Osteocyte (in vitro differentiated cells): ENCODE results near the gene EIF2B4. TPM values are rescaled to one million over a fixed set of nuclear protein-coding genes. Genes with fewer than 3 reads are reported as not detected.
A peak's percentile ranks its signal among the peaks of the same experiment; 100 is the strongest.

Experiments used
- DNase-seq: peaks from one replicate; pipeline ENCODE4 v3.0.0; 2021; ENCODE audit warnings: mixed read lengths; ENCODE audit not compliant: unreplicated experiment; ENCODE audit errors: extremely low spot score
- H3K27ac Mint-ChIP-seq: one replicate; pipeline ENCODE4 v1.8.0; 2021; ENCODE audit warnings: mild to moderate bottlenecking, mixed read lengths; ENCODE audit not compliant: unreplicated experiment
- H3K27me3 Mint-ChIP-seq: one replicate; pipeline ENCODE4 v1.8.0; 2021; ENCODE audit warnings: mixed read lengths; ENCODE audit not compliant: unreplicated experiment
- H3K36me3 Mint-ChIP-seq: one replicate; pipeline ENCODE4 v1.8.0; 2021; ENCODE audit warnings: mixed read lengths; ENCODE audit not compliant: unreplicated experiment
- H3K4me1 Mint-ChIP-seq: one replicate; pipeline ENCODE4 v1.8.0; 2021; ENCODE audit warnings: mixed read lengths; ENCODE audit not compliant: unreplicated experiment
- H3K4me3 Mint-ChIP-seq: one replicate; pipeline ENCODE4 v1.8.0; 2021; ENCODE audit warnings: mild to moderate bottlenecking, moderate library complexity, mixed read lengths; ENCODE audit not compliant: unreplicated experiment
- H3K9me3 Mint-ChIP-seq: one replicate; pipeline ENCODE4 v1.8.0; 2021; ENCODE audit warnings: mixed read lengths; ENCODE audit not compliant: unreplicated experiment
- total RNA-seq: library from RNA; stranded (reverse); gene quantifications from 2 replicates; pipeline ENCODE4 v1.2.1, GENCODE V29; 2021
- TF ChIP-seq, protein P1 (sequence below): fragments of 200-600 bp; sonication (generic); IDR thresholded peaks from 2 replicates; pipeline ENCODE4 v1.5.0; 2021; ENCODE audit warnings: antibody characterized with exemption, mild to moderate bottlenecking, moderate library complexity

The EIF2B4 gene
- total RNA-seq, 1 donor from 2014 or later: 50.4 TPM

DNA sequence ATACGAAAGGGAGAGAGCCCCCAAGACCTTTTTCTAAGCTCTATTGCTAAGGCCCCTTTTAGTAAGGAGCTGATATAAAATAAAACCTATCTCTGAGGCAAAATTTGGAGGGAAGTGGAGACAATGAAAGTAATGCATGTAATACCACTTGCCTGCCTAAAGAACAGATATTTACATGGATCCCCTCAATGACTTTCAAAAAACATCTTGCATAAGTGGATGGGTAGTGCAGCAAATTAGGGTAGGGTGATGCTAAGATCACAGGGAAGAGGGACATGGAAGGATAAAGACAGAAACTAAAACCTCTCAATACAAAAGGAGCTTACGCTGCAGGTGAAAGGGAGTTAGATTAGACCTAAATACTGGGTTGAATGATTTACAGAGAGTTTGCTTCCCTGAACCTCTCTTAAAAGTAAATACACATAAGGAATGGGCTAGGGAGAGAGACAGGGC lies 9.3 kb upstream of the EIF2B4 start:
- Mint-ChIP-seq H3K9me3 (no peaks in the 10 kb centered on the region), H3K27me3 (no peaks in the 10 kb centered on the region), H3K27ac (peak overlapping the region; percentile 90), H3K36me3 (peaks cover 16% of the 10 kb centered on the region), H3K4me1 (peaks cover 21% of the 10 kb centered on the region), H3K4me3 (peak overlapping the region; percentile 87)
- TF ChIP-seq, protein P1, sequence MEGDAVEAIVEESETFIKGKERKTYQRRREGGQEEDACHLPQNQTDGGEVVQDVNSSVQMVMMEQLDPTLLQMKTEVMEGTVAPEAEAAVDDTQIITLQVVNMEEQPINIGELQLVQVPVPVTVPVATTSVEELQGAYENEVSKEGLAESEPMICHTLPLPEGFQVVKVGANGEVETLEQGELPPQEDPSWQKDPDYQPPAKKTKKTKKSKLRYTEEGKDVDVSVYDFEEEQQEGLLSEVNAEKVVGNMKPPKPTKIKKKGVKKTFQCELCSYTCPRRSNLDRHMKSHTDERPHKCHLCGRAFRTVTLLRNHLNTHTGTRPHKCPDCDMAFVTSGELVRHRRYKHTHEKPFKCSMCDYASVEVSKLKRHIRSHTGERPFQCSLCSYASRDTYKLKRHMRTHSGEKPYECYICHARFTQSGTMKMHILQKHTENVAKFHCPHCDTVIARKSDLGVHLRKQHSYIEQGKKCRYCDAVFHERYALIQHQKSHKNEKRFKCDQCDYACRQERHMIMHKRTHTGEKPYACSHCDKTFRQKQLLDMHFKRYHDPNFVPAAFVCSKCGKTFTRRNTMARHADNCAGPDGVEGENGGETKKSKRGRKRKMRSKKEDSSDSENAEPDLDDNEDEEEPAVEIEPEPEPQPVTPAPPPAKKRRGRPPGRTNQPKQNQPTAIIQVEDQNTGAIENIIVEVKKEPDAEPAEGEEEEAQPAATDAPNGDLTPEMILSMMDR: no peak
- DNase-seq: no peak

DNA sequence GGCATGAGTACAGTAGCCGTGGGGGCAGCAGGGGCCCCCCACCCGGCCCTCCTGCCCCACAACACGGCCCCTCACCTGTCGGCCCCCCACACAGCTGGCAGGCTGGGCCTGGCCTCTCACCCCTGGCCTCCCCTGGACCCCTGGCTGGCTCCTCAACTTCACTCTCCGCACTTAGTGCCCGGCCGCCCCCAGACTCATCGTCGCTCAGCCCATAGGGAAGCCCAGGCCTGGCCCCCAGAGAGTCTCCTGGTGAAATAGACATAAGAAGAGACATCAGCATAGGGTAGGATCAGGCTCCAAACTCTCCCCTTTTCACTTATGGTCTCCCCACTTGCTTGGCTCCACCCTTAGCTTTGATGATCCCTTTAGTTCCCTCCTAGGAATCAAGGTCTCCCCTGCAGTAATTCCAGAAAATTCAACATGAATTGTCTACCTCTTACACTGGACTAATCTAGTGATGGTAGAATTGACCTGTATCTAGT lies 8.7 kb upstream of the EIF2B4 start:
- Mint-ChIP-seq H3K36me3 (peaks cover 18% of the 10 kb centered on the region), H3K27ac (peak overlapping the region; percentile 90), H3K9me3 (no peaks in the 10 kb centered on the region), H3K4me3 (peak overlapping the region; percentile 87), H3K4me1 (peaks cover 21% of the 10 kb centered on the region), H3K27me3 (no peaks in the 10 kb centered on the region)
- no peak for DNase-seq
- TF ChIP-seq, protein P1: no peak

DNA sequence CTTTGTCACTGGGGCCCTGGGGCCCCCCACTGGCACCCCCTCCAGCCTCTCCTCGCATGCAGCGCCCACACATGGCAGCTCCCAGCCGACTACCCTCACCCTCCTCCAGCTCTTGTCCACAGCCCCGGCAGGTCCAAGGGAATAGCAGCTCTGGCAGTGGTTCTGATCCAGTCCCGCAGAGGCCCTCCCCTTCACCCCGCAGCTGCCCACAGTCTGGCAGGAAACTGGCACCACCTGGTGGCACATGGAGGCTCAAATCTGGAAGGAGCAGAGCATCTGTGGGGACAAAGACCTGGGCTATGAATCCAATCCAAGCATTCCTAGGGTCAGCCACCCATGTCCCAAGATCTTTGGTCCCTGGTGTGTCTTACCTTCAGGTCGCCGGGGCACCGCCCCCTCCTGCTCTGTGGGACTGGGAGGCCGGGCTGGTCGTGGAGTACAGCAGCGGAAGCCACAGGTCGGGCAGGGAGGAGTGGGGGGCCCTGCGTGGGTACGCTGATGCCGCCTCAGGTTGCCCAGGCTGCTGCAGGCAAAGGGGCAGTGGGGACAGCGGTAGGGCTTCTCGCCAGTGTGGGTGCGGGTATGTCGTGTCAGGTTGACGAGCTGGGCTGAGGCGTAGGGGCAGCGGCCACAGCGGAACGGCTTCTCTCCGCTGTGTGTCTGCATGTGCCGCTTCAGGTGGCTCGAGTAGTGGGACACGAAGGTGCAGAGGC lies 8.1 kb upstream of the EIF2B4 start:
- H3K36me3 Mint-ChIP-seq: peaks cover 21% of the 10 kb centered on the region
- TF ChIP-seq, protein P1: peak; percentile 20
- H3K27me3 Mint-ChIP-seq: no peaks in the 10 kb centered on the region
- no peak overlapping the region for H3K4me3 Mint-ChIP-seq
- H3K4me1 Mint-ChIP-seq: peaks cover 21% of the 10 kb centered on the region
- no peaks in the 10 kb centered on the region for H3K9me3 Mint-ChIP-seq
- DNase-seq: no peak
- no peak overlapping the region for H3K27ac Mint-ChIP-seq

DNA sequence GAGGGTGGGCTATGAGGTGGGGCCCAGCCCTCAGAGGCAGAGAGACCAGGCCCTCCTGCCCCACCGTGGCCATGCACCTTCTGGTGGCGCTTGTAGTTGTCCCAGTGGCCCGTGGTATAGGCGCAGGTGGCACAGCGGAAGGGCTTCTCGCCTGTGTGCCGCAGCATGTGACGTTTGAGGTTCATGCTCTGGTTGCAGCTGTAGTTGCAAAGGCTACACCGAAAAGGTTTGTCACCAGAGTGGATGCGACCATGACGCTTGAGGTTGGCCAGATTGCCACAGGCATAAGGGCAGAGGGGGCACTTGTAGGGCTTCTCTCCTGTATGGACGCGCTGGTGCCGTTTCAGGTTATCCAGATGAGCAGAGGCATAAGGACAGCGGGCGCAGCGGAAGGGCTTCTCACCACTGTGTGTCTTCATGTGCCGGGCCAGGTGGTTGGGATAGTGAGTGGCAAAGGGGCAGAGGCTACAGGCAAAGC lies 7.5 kb upstream of the EIF2B4 start:
- Mint-ChIP-seq H3K9me3 (no peaks in the 10 kb centered on the region), H3K27ac (no peak overlapping the region), H3K4me3 (no peak overlapping the region), H3K4me1 (peaks cover 22% of the 10 kb centered on the region), H3K27me3 (no peaks in the 10 kb centered on the region), H3K36me3 (peaks cover 26% of the 10 kb centered on the region)
- TF ChIP-seq, protein P1: no peak
- DNase-seq: no peak

DNA sequence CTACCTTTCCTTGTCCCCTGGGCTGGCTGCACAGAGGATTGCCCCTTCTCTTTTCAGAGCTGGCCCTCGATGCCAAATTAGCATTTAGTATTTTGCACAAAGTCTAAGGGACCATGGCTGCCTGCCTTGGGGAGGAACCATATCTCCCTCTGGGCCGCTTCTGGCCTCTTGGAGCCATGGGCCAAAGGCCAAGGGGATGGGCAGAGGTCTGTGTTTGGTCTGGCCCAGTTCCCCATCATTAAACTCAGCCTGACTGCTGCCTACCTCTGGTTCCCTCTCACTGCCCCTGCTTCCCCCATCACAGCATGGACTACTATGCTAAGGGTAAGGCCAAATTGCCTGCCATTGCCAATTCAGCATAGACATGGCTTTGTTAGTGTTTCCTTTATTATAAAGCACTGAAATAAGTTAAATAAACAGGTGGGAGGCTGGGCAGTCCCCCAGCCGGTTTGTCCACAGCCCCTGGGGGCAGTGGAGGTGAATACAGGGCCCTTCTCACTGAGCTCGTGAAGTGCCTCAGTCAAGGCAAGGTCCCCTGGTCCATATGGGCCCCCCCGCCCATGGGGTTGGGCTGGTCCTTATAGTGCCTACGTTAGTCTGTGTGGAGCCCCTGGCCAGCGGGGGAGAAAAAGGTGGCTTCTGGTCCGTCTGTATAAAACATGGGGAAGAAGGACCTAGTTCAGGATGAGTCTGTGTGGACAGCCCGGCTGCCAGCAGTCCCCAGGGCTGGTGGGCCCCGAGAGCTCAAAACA lies 6.9 kb upstream of the EIF2B4 start:
- Mint-ChIP-seq H3K27me3 (no peaks in the 10 kb centered on the region), H3K4me3 (no peak overlapping the region), H3K9me3 (no peaks in the 10 kb centered on the region), H3K4me1 (peaks cover 27% of the 10 kb centered on the region), H3K36me3 (peaks cover 26% of the 10 kb centered on the region), H3K27ac (peak overlapping the region; percentile 52)
- DNase-seq: no peak
- TF ChIP-seq, protein P1: no peak
